ENCODE data around the gene ENG. TPM values are rescaled to one million over a fixed set of nuclear protein-coding genes. Genes with fewer than 3 reads are reported as not detected.

ENG gene
- polyA plus RNA-seq, 2 of the 4 experiments (the other 2 are of a cell fraction): 0.08 TPM; not detected in 1

- no peak for FAIRE-seq
- POLR2A ChIA-PET: interaction anchor here (0.6 kb wide), 1 partner anchor 8 kb away, joined by 3 read pairs; no protein-coding TSS in a partner anchor
- H3K27ac ChIP-seq: no peak overlapping the region
- H3K4me3 ChIP-seq: no peak overlapping the region
- TF ChIP-seq POLR2A (IDR thresholded peaks at IDR 0.05; ENCODE audit: low read length) (no peak), EP300 (IDR thresholded peaks at IDR 0.05) (no peak), HOXA7 (CRISPR knock-in tag; IDR thresholded peaks at IDR 0.05) (no peak), SREBF2 (IDR thresholded peaks at IDR 0.05) (no peak), NFE2L2 (conservative IDR thresholded peaks at IDR 0.05; ENCODE audit: low read length) (no peak), EHF (CRISPR knock-in tag; IDR thresholded peaks at IDR 0.05) (no peak), GATA3 (IDR thresholded peaks at IDR 0.05; ENCODE audit: borderline replicate concordance) (no peak), RNF2 (IDR thresholded peaks at IDR 0.05; ENCODE audit: borderline replicate concordance, low read depth) (no peak)
- no peaks in the 10 kb centered on the region for H3K9me3 ChIP-seq
- CTCF ChIA-PET: interaction anchor here (0.9 to 2.4 kb wide), 9 partner anchors 9 to 75 kb away, joined by 3 to 8 read pairs (median 4); partner anchors contain the start of gene CDK9
- WGBS (ENCODE audit: missing lambda C conversion rate): 92% methylated on average over 4 of the region's 9 CpGs
- H3K4me1 ChIP-seq: peaks cover 17% of the 10 kb centered on the region
- H3K4me2 ChIP-seq: no peak overlapping the region
- peak in 1 of 2 experiments; percentile 25; a peak in 1 of 6 replicates for ATAC-seq
- no peak for DNase-seq (ENCODE audit: low read depth in 1 of 2, low spot score in 1 of 2)
Observed at GRCh38 chr9:127809002-127809539, 45.4 kb downstream of the ENG start.

GRCh38 chr9:127808347-127809001 lies 46.0 kb downstream of the ENG start:
- H3K4me2 ChIP-seq: no peak overlapping the region
- DNase-seq (ENCODE audit: low read depth in 1 of 2, low spot score in 1 of 2): no peak
- FAIRE-seq: no peak
- TF ChIP-seq ZFP36 (IDR thresholded peaks at IDR 0.05; ENCODE audit: borderline replicate concordance, partially characterized antibody) (no peak), KDM1A (IDR thresholded peaks at IDR 0.05; ENCODE audit: low read depth) (no peak), RAD21 (conservative IDR thresholded peaks at IDR 0.05 in 1 of 2, IDR thresholded peaks at IDR 0.05 in 1 of 2) (no peak), JUNB (IDR thresholded peaks at IDR 0.05) (no peak)
- H3K9me3 ChIP-seq: no peaks in the 10 kb centered on the region
- ChIA-PET CTCF (interaction anchor here (0.9 to 2.4 kb wide), 8 partner anchors 9 to 66 kb away, joined by 3 to 8 read pairs (median 4); partner anchors contain the start of gene CDK9), POLR2A (no interaction called here)
- H3K27ac ChIP-seq: no peak overlapping the region
- 89% methylated on average over 13 of the region's 17 CpGs for WGBS (ENCODE audit: missing lambda C conversion rate)
- peaks cover 21% of the 10 kb centered on the region for H3K4me1 ChIP-seq
- no peak for ATAC-seq
- H3K4me3 ChIP-seq: no peak overlapping the region

- CTCF ChIA-PET: interaction anchor here (0.7 to 8.5 kb wide), 8 partner anchors 11 to 216 kb away, joined by 3 to 63 read pairs (median 6); partner anchors contain the start of gene CDK9
- no peak for DNase-seq (ENCODE audit: low read depth in 1 of 2, low spot score in 1 of 2)
- WGBS (ENCODE audit: missing lambda C conversion rate): 96% methylated on average over 10 of the region's 14 CpGs
- Histone ChIP-seq H3K4me2 (no peak overlapping the region), H3K4me1 (peaks cover 26% of the 10 kb centered on the region), H3K9me3 (no peaks in the 10 kb centered on the region), H3K4me3 (no peak overlapping the region), H3K27ac (no peak overlapping the region)
- POLR2A ChIA-PET: no interaction called here
- FAIRE-seq: no peak
- no peak for TF ChIP-seq POLR2AphosphoS2 (conservative IDR thresholded peaks at IDR 0.05; ENCODE audit: low read length)
- no peak for TF ChIP-seq REST (IDR thresholded peaks at IDR 0.05)
- no peak for ATAC-seq
Observed at GRCh38 chr9:127806871-127807270, 47.6 kb downstream of the ENG start.

- TF ChIP-seq CTCF (IDR thresholded peaks at IDR 0.05) (peak; percentile 36; the same call in 2 of the 3 replicates), RAD21 (conservative IDR thresholded peaks at IDR 0.05 in 1 of 2, IDR thresholded peaks at IDR 0.05 in 1 of 2) (peak in 1 of 2 experiments; percentile 23; a peak in 1 of 5 replicates), NFE2L2 (conservative IDR thresholded peaks at IDR 0.05; ENCODE audit: low read length) (no peak)
- peak; percentile 69 to 71 for DNase-seq (ENCODE audit: low read depth in 1 of 2, low spot score in 1 of 2)
- Histone ChIP-seq H3K4me2 (no peak overlapping the region), H3K4me1 (peaks cover 38% of the 10 kb centered on the region), H3K27ac (no peak overlapping the region), H3K4me3 (no peak overlapping the region), H3K9me3 (no peaks in the 10 kb centered on the region)
- ChIA-PET POLR2A (no interaction called here), CTCF (interaction anchor here (0.7 to 8.5 kb wide), 12 partner anchors 12 to 261 kb away, joined by 3 to 63 read pairs (median 4); partner anchors contain the start of genes CDK9, NAIF1 and TOR2A)
- no peak for ATAC-seq
- no peak for FAIRE-seq
- 76% methylated on average over 8 of the region's 8 CpGs for WGBS (ENCODE audit: missing lambda C conversion rate)
Observed at GRCh38 chr9:127805620-127806019, 48.8 kb downstream of the ENG start.
